ENCODE results near the gene PIK3R5. TPM values are rescaled to one million over a fixed set of nuclear protein-coding genes. Genes with fewer than 3 reads are reported as not detected.

PIK3R5 gene
- total RNA-seq, 4 donors from 2014 or later = 1.6 to 12.0 (median 8.4) TPM

- H3K4me1 ChIP-seq = no peaks in the 10 kb centered on the region
- H3K27ac ChIP-seq = no peak overlapping the region
- H3K36me3 ChIP-seq = no peaks in the 10 kb centered on the region
- DNase-seq = no peak
- H3K27me3 ChIP-seq = no peaks in the 10 kb centered on the region
- no peak overlapping the region for H3K4me3 ChIP-seq
- intact Hi-C loops (cut with DNase I; ENCODE audit: low total_unique reads) = no loop called here
- no peaks in the 10 kb centered on the region for H3K9me3 ChIP-seq
- TF ChIP-seq POLR2A (IDR thresholded peaks at IDR 0.05) = no peak
- TF ChIP-seq, protein P1, sequence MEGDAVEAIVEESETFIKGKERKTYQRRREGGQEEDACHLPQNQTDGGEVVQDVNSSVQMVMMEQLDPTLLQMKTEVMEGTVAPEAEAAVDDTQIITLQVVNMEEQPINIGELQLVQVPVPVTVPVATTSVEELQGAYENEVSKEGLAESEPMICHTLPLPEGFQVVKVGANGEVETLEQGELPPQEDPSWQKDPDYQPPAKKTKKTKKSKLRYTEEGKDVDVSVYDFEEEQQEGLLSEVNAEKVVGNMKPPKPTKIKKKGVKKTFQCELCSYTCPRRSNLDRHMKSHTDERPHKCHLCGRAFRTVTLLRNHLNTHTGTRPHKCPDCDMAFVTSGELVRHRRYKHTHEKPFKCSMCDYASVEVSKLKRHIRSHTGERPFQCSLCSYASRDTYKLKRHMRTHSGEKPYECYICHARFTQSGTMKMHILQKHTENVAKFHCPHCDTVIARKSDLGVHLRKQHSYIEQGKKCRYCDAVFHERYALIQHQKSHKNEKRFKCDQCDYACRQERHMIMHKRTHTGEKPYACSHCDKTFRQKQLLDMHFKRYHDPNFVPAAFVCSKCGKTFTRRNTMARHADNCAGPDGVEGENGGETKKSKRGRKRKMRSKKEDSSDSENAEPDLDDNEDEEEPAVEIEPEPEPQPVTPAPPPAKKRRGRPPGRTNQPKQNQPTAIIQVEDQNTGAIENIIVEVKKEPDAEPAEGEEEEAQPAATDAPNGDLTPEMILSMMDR (IDR thresholded peaks at IDR 0.05) = no peak
These were observed 9.0 kb downstream of the PIK3R5 start for GRCh38 chr17:8956465-8956902.

GRCh38 chr17:8955021-8955959 is 10.2 kb downstream of the PIK3R5 start:
- no peaks in the 10 kb centered on the region for H3K4me1 ChIP-seq
- H3K27ac ChIP-seq = no peak overlapping the region
- H3K27me3 ChIP-seq = no peaks in the 10 kb centered on the region
- no peaks in the 10 kb centered on the region for H3K36me3 ChIP-seq
- H3K4me3 ChIP-seq = no peak overlapping the region
- TF ChIP-seq, protein P1 (IDR thresholded peaks at IDR 0.05) = no peak
- no peak for TF ChIP-seq POLR2A (IDR thresholded peaks at IDR 0.05)
- DNase-seq = no peak
- intact Hi-C loops (cut with DNase I; ENCODE audit: low total_unique reads) = no loop called here
- no peaks in the 10 kb centered on the region for H3K9me3 ChIP-seq

GRCh38 chr17:8954339-8954738 is 11.2 kb downstream of the PIK3R5 start:
- Histone ChIP-seq H3K27ac (no peak overlapping the region), H3K4me1 (no peaks in the 10 kb centered on the region), H3K9me3 (no peaks in the 10 kb centered on the region), H3K27me3 (no peaks in the 10 kb centered on the region), H3K4me3 (no peak overlapping the region), H3K36me3 (no peaks in the 10 kb centered on the region)
- intact Hi-C loops (cut with DNase I; ENCODE audit: low total_unique reads) = no loop called here
- DNase-seq = peak in 1 of 2 donors; percentile 24
- TF ChIP-seq POLR2A (IDR thresholded peaks at IDR 0.05) = no peak
- TF ChIP-seq, protein P1 (IDR thresholded peaks at IDR 0.05) = no peak

- no peak overlapping the region for H3K27ac ChIP-seq
- no peak for DNase-seq
- TF ChIP-seq, protein P1 (IDR thresholded peaks at IDR 0.05) = no peak
- no peak for TF ChIP-seq POLR2A (IDR thresholded peaks at IDR 0.05)
- H3K4me1 ChIP-seq = no peaks in the 10 kb centered on the region
- H3K9me3 ChIP-seq = no peaks in the 10 kb centered on the region
- no peak overlapping the region for H3K4me3 ChIP-seq
- no peaks in the 10 kb centered on the region for H3K36me3 ChIP-seq
- intact Hi-C loops (cut with DNase I; ENCODE audit: low total_unique reads) = no loop called here
- no peaks in the 10 kb centered on the region for H3K27me3 ChIP-seq
These were observed 12.2 kb downstream of the PIK3R5 start for GRCh38 chr17:8953156-8953885.

GRCh38 chr17:8952191-8952590 is 13.3 kb downstream of the PIK3R5 start:
- intact Hi-C loops (cut with DNase I; ENCODE audit: low total_unique reads) = no loop called here
- Histone ChIP-seq H3K36me3 (no peaks in the 10 kb centered on the region), H3K27ac (no peak overlapping the region), H3K9me3 (no peaks in the 10 kb centered on the region), H3K4me3 (no peak overlapping the region), H3K4me1 (no peaks in the 10 kb centered on the region), H3K27me3 (no peaks in the 10 kb centered on the region)
- no peak for DNase-seq
- no peak for TF ChIP-seq POLR2A (IDR thresholded peaks at IDR 0.05)
- TF ChIP-seq, protein P1 (IDR thresholded peaks at IDR 0.05) = no peak
